NCI-H69 (cell line): ENCODE data around the gene OLAH.
"Not testable (repeated sequence)": the region's sequence is repeated elsewhere in the genome, so short reads cannot be mapped to it uniquely, and the experiment has no call there.

Experiments
- DNase-seq: peaks from one replicate; lab custom pipeline; 2025; lab: John Stamatoyannopoulos, UW

OLAH gene

GRCh38 chr10:15043674-15044073 is at the start of gene OLAH:
OLAH (plus strand) TSS chr10:15043943; CDS start chr10:15047289, 3,346 bp downstream.
- no peak for DNase-seq

- DNase-seq: no peak
Observed at GRCh38 chr10:14995964-14996565, 47.7 kb upstream of the OLAH start.

- DNase-seq: not testable (repeated sequence)
Observed at GRCh38 chr10:15013530-15013929, 30.2 kb upstream of the OLAH start.

- DNase-seq: no peak
Observed at GRCh38 chr10:15015451-15015850, 28.3 kb upstream of the OLAH start.

GRCh38 chr10:15020966-15021365 is 22.8 kb upstream of the OLAH start:
- not testable (repeated sequence) for DNase-seq

GRCh38 chr10:15023079-15023478 is 20.7 kb upstream of the OLAH start:
- DNase-seq: not testable (repeated sequence)

- not testable (repeated sequence) for DNase-seq
Observed at GRCh38 chr10:15024017-15025004, 19.4 kb upstream of the OLAH start.

GRCh38 chr10:15025040-15025439 is 18.7 kb upstream of the OLAH start:
- not testable (repeated sequence) for DNase-seq

GRCh38 chr10:15027741-15028140 is 16.0 kb upstream of the OLAH start:
- no peak for DNase-seq

- DNase-seq: no peak
Observed at GRCh38 chr10:15035385-15036301, 8.1 kb upstream of the OLAH start.

- DNase-seq: no peak
Observed at GRCh38 chr10:15037691-15038090, 6.1 kb upstream of the OLAH start.

GRCh38 chr10:15038416-15038815 is 5.3 kb upstream of the OLAH start:
- no peak for DNase-seq

GRCh38 chr10:15045380-15045779 is 1.6 kb downstream of the OLAH start:
- no peak for DNase-seq

GRCh38 chr10:15046626-15047025 is 2.9 kb downstream of the OLAH start:
- no peak for DNase-seq

GRCh38 chr10:15049533-15049932 is 5.8 kb downstream of the OLAH start:
- no peak for DNase-seq

- DNase-seq: no peak
Observed at GRCh38 chr10:15052121-15052520, 8.4 kb downstream of the OLAH start.

GRCh38 chr10:15053061-15053460 is 9.3 kb downstream of the OLAH start:
- DNase-seq: no peak

- DNase-seq: no peak
Observed at GRCh38 chr10:15058689-15059088, 14.9 kb downstream of the OLAH start.

GRCh38 chr10:15059914-15060313 is 16.2 kb downstream of the OLAH start:
- no peak for DNase-seq

- no peak for DNase-seq
Observed at GRCh38 chr10:15060638-15061037, 16.9 kb downstream of the OLAH start.

- DNase-seq: no peak
Observed at GRCh38 chr10:15067154-15067553, 23.4 kb downstream of the OLAH start.

GRCh38 chr10:15068802-15069201 is 25.1 kb downstream of the OLAH start:
- DNase-seq: no peak
